HFF-Myc (cell line): Measurements from ENCODE around the gene DCDC2C.

ENCODE experiments used
- DNase-seq: peaks from one replicate; pipeline ENCODE4 v3.0.0-alpha.2; 2011; ENCODE audit warnings: low read depth; ENCODE audit errors: extremely low read depth
- H3K4me3 ChIP-seq: replicated peaks from 2 replicates; pipeline ENCODE4 v1.5.1; 2011; ENCODE audit warnings: low read depth, mild to moderate bottlenecking, control low read depth, low read length
- TF ChIP-seq, protein P1 (sequence below): IDR thresholded peaks from 2 replicates; pipeline ENCODE4 v1.5.1; 2012; ENCODE audit warnings: mild to moderate bottlenecking, low read depth, low read length, control low read depth; ENCODE audit errors: missing control alignments

The DCDC2C gene

DNA sequence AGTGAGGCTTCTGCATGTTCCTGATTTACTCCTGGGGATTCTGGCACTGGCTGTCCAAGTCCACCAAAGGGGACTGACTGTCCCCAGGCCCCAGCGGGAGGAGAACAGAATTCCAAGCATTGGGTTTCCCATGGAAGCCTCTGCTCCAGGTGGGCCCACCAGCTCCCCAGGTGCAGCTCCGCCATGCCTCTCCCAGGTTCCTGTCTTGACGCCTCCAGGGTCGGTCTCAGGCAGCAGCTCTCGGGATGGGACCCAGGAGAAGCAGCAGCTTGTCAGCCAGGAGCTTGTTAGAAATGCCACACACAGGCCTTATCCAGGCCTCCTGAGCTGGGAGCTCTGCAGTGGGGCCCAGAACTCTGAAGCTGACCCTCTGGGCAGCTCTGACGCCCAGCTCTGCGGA, 47.9 kb downstream of the DCDC2C start:
- DNase-seq: no peak
- H3K4me3 ChIP-seq: no peak overlapping the region
- TF ChIP-seq, protein P1, sequence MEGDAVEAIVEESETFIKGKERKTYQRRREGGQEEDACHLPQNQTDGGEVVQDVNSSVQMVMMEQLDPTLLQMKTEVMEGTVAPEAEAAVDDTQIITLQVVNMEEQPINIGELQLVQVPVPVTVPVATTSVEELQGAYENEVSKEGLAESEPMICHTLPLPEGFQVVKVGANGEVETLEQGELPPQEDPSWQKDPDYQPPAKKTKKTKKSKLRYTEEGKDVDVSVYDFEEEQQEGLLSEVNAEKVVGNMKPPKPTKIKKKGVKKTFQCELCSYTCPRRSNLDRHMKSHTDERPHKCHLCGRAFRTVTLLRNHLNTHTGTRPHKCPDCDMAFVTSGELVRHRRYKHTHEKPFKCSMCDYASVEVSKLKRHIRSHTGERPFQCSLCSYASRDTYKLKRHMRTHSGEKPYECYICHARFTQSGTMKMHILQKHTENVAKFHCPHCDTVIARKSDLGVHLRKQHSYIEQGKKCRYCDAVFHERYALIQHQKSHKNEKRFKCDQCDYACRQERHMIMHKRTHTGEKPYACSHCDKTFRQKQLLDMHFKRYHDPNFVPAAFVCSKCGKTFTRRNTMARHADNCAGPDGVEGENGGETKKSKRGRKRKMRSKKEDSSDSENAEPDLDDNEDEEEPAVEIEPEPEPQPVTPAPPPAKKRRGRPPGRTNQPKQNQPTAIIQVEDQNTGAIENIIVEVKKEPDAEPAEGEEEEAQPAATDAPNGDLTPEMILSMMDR: no peak

DNA sequence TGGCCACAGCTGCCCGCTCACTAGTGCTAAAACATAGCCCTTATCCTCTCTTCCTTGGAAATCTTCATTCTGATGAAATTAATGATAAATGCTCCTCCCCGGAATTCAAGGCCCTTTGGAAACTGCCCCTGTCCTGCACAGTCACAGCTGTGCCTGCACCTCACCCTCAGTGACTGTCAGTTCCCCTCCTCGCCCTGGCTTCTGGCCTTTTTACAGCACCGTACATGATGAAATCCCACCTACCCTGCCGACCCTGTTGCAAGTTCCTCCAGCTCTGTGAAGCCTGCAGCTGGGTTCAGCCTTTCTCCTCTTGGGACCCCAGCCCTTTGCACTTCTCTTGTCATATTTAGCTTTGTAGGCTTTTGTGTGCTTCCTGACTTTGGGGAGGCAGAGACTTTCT, 48.4 kb downstream of the DCDC2C start:
- no peak for DNase-seq
- no peak overlapping the region for H3K4me3 ChIP-seq

DNA sequence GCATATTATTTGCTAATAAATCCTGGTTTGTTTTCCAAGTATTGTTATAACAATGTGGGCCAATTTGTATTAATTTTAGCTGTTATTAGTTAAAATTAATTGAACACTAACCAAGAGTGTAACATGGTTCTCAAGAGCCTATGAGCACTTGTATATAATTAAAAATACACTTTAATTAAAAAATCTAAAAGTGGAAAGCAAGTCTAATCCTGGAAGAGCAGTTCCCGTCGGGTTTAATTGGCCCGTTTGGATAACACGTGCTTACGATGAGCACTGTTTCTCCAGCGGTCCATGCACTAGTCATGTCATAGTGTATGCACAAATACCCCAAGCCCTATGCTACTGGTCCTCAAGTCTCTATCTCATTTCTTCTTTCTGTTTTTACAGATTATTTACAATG, 49.0 kb downstream of the DCDC2C start:
- H3K4me3 ChIP-seq: no peak overlapping the region
- TF ChIP-seq, protein P1: no peak
- no peak for DNase-seq

More for the DNA sequence above, 48.4 kb downstream of the DCDC2C start:
- TF ChIP-seq, protein P1: no peak

DNA sequence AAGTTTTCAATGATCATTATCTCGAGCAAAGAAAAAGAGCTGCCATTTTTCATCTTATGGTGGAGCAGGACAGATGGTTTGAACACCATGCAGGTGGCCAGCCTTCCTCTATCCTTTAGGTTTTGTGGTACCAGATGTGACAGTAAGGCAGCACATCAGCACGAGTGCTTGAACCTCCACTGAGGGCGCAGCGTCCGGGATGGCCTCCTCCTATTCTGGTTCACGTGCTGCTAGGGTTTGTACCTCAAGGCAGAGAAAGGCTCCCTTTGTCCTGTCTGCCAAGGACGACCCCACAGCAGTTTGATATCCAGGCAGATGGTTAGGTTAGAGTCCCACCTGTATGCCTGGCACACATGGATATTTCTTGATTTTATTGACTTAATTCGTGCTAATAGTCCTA, 50.2 kb downstream of the DCDC2C start:
- no peak for DNase-seq
- no peak overlapping the region for H3K4me3 ChIP-seq
- TF ChIP-seq, protein P1: no peak

DNA sequence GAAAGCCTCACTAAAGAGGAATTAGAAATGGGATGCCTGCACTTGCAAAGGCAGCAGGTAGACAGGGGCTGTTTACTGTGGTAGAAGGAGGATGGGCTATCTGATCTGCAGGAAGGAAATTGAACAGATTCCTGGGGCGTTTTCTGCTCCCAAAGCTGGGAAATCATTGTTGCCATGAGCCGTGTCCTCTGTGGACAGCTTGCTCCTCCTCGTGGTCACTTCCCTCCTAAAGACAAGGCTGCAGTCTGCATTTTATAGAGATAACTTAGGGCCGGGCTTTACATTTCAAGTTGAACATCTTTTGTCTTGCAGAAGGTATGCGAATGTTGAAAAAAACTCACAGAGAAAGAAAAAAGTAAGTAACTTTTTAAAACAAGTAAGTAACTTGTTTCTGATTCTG, 50.9 kb downstream of the DCDC2C start:
- DNase-seq: no peak
- H3K4me3 ChIP-seq: no peak overlapping the region
- TF ChIP-seq, protein P1: no peak

DNA sequence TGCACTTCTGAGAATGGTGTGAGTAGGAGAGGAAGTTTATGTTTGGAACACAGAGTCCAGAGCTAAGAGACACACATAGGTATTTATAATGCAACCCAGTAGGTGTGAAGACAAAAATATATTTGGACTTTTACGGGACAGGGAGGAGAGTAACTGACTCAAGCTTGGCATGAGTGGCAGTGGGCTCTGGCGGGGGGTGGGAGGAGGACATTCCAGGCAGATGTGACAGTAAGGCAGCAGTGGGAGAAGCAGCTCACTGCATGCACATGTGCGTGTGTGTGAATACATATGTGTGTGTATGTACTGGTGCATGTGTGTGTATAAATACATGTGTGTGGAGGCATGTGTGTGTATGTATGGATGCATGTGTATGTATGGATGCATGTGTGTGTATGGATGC, 51.4 kb downstream of the DCDC2C start:
- H3K4me3 ChIP-seq: no peak overlapping the region
- no peak for DNase-seq
- TF ChIP-seq, protein P1: no peak

DNA sequence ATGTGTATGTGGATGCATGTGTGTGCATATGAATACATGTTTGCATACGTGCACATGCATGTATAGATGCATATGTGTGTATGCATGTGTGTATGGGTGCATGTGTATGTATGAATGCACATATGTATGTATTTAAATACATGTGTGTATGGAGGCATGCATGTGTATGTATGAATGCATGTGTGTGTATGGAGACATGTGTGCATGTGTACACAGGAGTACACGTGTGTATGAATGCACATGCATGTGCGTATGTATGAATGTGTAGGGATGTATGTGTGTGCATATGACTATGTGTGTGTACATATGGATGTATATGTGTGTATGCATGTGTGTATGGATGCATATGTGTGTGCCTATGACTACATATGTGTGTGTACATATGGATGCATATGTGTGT, 51.9 kb downstream of the DCDC2C start:
- TF ChIP-seq, protein P1: no peak
- no peak overlapping the region for H3K4me3 ChIP-seq
- DNase-seq: no peak
